GM19238 (cell line): ENCODE results near the gene CLDND2.
A peak's percentile ranks its signal among the peaks of the same experiment; 100 is the strongest.

Experiments used
- DNase-seq: peaks from one replicate; pipeline ENCODE4 v3.0.0; 2011; ENCODE audit warnings: low spot score; ENCODE audit not compliant: insufficient read length

Gene CLDND2

DNA sequence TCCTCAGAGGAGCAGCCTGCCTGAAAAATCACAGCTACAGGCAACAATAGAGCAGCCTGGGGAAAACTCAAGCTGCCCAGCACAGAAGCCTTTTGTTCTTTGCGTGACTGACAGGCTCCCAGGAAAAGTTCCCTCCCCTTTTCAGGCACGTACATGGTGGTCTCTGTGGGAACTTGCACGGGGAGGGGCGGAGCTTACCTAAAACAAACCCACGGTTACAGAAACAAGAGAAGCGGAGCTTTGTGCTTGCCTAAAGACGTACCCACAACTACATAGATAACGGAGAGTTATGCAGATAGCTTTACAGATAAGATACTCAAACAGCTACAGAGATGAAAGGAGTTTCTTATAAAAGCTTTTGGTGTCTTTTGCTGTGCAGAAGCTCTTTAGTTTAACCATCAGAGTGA is 14.1 kb downstream of the CLDND2 start:
- no peak for DNase-seq

- no peak for DNase-seq
These were observed 14.6 kb downstream of the CLDND2 start for GRCh38 chr19:51354103-51354741.

- DNase-seq: no peak
These were observed 15.9 kb downstream of the CLDND2 start for GRCh38 chr19:51352783-51353360.

DNA sequence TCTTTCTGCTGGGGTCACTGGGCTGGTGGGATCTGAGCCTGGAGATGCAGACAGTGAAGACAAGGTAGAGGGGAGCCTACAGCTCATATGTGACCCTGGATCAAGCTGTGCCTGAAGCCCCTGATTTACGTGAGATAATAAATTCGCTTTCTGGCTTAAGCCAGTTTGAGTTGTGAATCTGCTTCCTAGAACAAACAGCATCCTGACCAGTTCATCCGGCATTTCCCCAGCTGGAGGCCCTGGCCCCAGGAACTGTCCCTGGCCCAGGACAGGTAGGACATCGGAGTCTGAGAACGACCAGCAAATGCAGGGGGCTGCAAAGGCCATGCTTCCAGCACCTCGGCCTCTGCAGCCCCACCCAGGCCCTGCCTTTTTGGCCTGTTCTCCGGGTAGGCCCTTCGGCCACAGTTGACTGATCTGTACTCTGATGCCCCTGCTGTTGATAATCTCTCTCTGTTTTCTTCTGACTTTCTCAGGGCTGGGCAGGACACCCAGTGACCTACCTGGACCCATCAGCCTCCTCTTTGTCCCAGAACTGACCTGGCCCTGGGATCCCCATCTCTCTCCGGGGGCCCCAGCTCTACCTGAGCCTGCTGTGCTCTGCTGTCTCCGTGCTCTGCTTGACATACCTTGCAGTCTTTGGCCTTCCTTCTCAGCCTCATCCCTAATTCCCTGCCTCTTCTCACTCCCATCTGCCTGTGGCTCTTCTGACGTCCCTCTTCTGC is 17.4 kb downstream of the CLDND2 start:
- no peak for DNase-seq

- DNase-seq: no peak
These were observed 21.4 kb downstream of the CLDND2 start for GRCh38 chr19:51347209-51347928.

GRCh38 chr19:51346742-51347141 is 22.1 kb downstream of the CLDND2 start:
- DNase-seq: no peak

GRCh38 chr19:51345076-51345620 is 23.7 kb downstream of the CLDND2 start:
- no peak for DNase-seq

DNA sequence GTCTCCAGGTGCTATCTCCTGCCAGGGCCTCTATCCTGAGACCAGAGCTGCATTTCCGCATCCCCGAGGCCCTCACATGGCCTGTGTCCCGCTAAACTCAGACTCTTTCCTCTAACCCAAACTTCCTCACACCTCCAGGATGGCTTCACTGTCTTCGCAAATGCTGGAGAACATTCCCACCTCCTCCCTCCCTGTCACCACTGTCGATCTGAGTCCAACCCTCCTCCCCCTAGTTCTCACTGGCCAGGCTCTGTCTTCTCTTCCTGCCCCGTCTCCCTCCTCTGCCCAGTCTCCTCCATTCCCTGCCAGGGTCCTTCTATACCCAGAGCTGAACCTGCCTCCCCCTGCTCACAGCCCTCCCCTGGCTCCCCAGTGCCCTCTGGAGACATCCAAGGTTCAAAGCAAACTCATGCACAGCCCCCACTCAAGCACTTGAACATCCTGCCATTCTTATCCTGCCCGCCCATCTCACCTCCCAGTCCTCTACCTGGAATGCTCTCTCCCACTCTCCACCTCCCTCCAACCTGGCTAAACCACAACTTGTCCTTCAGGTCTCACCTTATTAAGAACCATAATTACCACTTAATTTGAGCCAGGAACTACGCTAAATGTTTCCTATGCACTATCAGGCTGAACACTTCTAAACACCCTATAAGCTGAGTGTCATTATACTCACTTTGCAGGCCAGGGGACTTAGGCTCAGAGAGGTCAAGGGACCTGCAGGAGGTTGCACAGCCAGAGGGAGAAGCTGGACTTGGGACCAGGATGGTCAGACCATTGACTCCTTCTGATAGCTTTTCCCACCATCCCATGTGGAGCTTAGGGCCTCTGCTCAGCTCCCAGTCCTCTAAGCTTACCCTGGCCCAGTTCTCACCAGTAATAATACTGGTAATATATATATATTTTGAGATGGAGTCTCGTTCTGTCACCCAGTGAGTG is 25.9 kb downstream of the CLDND2 start:
- no peak for DNase-seq

DNA sequence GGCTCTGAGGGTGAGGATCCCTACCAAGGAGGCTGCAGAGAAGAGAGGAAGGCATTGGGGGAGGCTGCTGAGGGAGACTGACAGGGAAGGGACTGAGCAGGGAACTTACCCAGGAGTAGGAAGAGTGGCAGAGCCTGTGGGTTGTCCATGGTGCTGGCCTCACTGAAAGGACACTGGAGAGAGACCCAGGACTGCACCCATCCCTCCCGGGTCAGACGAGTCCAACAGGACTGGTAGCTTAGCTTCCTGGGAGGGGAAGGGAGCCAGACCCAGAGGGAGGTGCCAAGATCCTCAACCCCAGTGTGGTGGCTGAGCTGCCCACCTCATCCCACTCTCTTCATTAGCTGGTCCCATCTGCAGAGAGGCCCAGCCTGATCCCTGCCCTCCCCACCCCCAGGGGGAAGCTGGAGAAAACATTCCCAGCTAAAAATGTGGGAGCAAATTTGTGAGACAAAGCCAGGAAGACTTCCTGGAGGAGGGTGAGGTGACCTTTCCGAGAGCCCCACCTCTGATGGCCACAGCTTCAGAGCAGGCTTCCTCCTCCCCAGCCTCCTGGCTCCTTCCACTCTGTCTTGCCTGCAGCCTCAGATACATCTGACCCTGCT is 26.7 kb downstream of the CLDND2 start, which contains the start of gene VSIG10L:
TSS of gene VSIG10L (minus strand) at position 164 of the 605 bp plus-strand sequence. CDS start at position 149, 15 bp downstream.
- no peak for DNase-seq

- no peak for DNase-seq
These were observed 27.7 kb downstream of the CLDND2 start for GRCh38 chr19:51341066-51341465.

DNA sequence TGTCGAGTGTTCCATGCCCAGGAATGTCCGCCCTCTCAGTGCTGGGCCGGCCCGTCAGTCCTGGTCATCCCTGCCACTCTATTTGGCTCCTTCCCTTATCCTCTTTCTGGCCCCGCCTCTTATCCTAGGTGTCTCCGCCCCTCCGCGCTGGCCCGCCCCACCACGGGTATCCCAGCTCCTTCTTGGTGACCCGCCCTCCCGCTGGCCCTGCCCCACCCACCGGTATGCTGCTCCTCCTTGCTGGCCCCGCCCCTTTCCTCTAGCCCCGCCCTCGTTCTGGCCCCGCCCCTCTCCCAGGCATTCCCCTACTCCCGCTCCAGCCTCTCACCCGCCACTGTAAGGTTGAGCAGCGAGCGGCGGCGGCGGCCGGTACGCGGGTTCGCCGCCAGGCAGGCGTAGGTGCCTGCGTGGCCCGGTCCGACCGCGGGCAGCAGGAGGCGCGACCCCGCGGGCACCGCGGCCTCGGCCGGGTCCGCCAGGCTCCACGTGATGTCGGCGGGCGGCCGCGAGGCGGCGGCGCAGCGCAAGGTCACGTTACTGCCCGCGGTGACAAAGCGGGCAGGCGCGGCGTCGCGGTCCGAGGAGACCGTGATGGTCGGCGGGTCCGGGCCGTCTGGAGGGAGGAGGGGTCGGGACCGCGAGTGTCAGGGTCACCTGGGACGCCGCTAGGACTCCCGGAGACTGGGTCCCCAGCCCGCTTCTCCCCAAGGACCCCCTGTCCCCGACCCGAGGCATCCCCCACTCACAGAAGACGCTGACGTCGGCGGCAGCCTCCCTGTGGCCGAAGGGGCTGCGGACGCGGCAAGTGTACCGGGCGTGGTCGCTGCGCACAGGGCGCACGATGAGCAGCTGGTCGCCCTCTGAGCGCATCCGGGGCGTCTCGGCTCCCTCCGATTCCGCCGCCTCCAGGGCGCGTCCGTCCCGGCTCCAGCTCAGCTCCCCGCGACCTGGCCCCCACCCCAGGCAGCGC is 28.8 kb downstream of the CLDND2 start:
- DNase-seq: peak; percentile 95

DNA sequence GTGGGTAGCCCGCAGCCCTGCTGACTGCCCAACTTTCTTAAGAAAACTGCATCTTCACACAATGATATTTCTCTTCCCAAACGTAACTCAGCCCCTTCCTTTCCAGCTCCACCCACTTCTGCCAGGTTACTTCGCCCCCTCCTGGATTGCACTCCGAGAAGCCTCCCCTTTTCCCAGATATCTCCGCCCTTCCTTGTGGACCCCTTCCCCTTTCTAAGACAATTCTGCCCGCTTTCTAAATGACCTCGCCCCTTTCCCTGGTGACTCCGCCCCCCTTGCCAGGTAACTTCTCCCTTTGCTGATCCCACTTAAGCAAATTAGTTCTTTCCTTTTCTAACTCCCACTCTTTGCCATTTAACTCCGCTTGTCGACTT is 29.5 kb downstream of the CLDND2 start:
- no peak for DNase-seq

DNA sequence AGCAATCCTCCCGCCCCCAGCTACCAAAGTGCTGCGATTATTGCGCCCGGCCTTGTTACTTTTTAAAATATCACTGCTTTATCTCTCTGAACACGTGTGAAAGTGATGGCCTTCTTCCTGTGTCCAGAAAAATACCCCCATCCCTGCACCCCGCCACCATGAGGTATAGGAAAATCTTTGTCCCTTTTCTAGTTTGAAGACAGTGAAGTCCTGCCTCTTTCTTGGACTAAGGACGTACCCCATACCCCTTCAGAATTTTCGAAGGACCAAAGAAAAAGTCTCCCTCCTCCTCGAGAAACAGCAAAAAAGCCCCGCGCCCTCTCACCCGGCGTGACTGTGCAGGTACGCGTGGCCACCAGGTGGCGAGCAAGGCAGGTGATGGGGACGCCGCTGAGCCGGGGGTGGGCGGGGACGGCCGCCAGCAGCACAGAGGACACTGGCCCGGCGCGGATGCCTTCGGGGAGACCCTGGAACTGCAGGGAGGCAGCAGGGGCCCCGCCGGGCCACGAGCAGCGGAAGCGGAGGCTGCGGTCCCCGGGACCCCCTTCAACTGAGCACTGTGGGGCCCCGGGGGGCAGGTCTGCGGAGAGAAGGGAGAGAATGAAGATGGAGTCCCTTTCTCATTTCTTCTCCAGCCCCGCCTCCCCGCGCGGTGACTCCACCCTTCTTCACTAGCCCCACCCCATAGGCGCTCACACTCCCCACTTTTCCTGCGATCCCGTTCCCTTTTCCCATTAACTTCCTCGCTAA is 30.1 kb downstream of the CLDND2 start:
- peak; percentile 97 for DNase-seq

- DNase-seq: no peak
These were observed 30.8 kb downstream of the CLDND2 start for GRCh38 chr19:51337861-51338562.

DNA sequence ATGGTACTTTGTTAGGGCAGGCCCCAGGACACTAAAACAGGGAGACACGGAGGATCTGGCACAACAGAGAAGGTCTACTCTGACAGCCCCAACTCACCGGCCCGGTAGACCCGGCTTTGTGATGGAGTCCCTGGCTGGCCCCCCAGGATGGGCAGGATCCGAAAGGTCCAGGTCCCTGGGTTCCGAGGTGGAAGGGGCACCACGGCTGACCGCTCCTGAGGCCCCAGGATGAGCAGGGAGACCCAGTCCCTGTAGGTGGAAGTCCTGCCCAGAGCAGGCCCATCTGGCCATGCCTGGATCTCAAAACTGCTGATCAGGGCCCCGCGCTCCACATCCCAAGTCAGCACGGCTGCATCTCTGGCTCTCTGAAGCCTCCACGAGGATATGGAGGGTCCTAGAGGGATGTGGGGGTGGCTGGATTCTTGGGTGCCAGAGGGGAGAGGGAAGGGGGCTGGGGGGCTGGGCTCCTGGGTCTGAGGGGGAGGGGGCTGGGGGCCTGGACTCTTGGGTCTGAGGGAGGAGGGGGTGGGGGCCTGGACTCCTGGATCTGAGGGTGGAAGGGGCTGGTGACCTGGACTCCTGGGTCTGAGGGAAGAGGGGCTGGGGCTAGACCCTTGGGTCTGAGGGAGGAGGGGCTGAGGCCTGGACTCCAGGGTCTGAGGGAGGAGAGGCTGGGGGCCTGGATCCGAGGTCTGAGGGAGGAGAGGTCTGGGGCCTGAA is 31.5 kb downstream of the CLDND2 start:
- DNase-seq: no peak

- no peak for DNase-seq
These were observed 34.9 kb downstream of the CLDND2 start for GRCh38 chr19:51333836-51334460.

- no peak for DNase-seq
These were observed 37.1 kb downstream of the CLDND2 start for GRCh38 chr19:51331716-51332115.
